A673 (cell line): Measurements from ENCODE around the gene NAB2.

Experiments
- CTCF ChIP-seq: fragments of 300-800, 200-600 bp; sonication (generic); conservative IDR thresholded peaks from 2 replicates; pipeline ENCODE4 v1.5.1; 2017; ENCODE audit warnings: low read depth, mild to moderate bottlenecking, antibody characterized with exemption, low read length, moderate library complexity, mixed read lengths
- EZH2 ChIP-seq: fragments of 200-600 bp; sonication (generic); IDR thresholded peaks from 2 replicates; pipeline ENCODE4 v1.6.1; 2017; ENCODE audit warnings: borderline replicate concordance, low read depth, mild to moderate bottlenecking, mixed read lengths, antibody characterized with exemption, low read length; ENCODE audit not compliant: poor library complexity, severe bottlenecking

GRCh38 chr12:57072661-57073060 is 16.3 kb upstream of the NAB2 start:
- TF ChIP-seq CTCF (no peak), EZH2 (no peak)
